Measurements from ENCODE around the gene SEC31B.
A peak's percentile ranks its signal among the peaks of the same experiment; 100 is the strongest.

SEC31B gene

GRCh38 chr10:100509241-100509840 is 10.3 kb downstream of the SEC31B start:
- TF ChIP-seq, protein P1, sequence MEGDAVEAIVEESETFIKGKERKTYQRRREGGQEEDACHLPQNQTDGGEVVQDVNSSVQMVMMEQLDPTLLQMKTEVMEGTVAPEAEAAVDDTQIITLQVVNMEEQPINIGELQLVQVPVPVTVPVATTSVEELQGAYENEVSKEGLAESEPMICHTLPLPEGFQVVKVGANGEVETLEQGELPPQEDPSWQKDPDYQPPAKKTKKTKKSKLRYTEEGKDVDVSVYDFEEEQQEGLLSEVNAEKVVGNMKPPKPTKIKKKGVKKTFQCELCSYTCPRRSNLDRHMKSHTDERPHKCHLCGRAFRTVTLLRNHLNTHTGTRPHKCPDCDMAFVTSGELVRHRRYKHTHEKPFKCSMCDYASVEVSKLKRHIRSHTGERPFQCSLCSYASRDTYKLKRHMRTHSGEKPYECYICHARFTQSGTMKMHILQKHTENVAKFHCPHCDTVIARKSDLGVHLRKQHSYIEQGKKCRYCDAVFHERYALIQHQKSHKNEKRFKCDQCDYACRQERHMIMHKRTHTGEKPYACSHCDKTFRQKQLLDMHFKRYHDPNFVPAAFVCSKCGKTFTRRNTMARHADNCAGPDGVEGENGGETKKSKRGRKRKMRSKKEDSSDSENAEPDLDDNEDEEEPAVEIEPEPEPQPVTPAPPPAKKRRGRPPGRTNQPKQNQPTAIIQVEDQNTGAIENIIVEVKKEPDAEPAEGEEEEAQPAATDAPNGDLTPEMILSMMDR (IDR thresholded peaks at IDR 0.05; ENCODE audit: low read depth, low read length, missing control alignments): no peak
- DNase-seq (ENCODE audit: extremely low read depth, low read depth): no peak
- H3K4me3 ChIP-seq (replicated peaks; ENCODE audit: low read depth, low read length): no peak overlapping the region

DNA sequence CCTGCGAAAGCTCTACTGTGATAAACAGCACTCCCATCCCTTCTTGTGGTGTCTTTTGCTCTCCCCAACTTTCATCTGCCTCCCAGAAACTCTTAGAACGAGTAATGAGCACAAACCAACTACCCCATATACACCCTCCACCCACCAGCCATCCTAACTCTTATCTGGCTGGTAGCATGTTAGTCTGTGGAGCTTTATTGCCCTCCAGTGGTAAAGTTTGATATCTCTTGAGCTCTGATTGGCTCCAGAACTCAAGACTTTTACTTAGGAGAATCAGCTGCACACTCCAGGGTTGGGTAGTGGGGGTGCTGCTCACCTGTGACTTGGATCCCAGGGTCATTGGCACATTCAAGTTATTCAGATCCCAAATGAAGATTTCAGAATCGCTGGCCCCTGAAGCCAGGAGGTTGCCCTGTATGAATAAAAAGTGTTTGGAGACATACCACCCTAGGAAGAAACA is 10.9 kb downstream of the SEC31B start:
- H3K4me3 ChIP-seq (replicated peaks; ENCODE audit: low read depth, low read length): no peak overlapping the region
- DNase-seq (ENCODE audit: extremely low read depth, low read depth): peak; percentile 57
- TF ChIP-seq, protein P1 (IDR thresholded peaks at IDR 0.05; ENCODE audit: low read depth, low read length, missing control alignments): peak; percentile 72

- H3K4me3 ChIP-seq (replicated peaks; ENCODE audit: low read depth, low read length): no peak overlapping the region
- TF ChIP-seq, protein P1 (IDR thresholded peaks at IDR 0.05; ENCODE audit: low read depth, low read length, missing control alignments): no peak
- no peak for DNase-seq (ENCODE audit: extremely low read depth, low read depth)
Observed at GRCh38 chr10:100508266-100508665, 11.4 kb downstream of the SEC31B start.

GRCh38 chr10:100507357-100507732 is 12.3 kb downstream of the SEC31B start:
- TF ChIP-seq, protein P1 (IDR thresholded peaks at IDR 0.05; ENCODE audit: low read depth, low read length, missing control alignments): no peak
- no peak overlapping the region for H3K4me3 ChIP-seq (replicated peaks; ENCODE audit: low read depth, low read length)
- no peak for DNase-seq (ENCODE audit: extremely low read depth, low read depth)

DNA sequence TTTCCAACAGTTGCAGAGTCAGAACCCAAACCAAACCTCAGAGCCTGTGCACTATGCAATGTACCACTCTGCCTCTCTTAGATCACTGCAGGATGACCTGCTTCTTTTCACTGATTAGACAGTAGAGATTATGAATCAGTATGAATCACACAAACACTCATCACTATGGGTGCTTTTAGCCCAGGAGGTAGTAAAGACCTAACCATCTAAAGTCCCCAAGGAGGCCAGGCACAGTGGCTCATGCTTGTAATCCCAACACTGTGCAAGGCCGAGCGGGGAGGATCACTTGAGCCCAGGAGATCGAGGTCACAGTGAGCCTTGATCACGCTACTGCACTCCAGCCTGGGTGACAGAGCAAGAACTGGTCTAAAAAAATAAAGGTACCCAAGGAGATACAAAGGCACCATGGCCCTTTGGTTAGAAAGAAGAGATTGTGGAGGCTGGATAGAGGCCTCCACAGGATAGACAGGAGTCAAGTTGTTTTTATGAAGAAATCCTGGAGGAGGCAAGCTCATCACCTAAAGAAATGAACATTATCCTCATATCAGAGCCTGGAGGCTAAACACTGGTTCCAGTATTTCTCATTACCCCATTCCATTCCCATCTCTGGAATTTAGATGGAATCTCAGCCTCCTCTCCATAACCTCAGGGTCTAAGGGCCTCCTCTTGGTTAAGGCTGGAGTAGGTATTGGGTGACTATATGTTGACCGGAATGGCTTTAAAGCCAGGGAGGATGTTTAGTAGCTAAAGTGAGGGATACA is 12.9 kb downstream of the SEC31B start:
- no peak for DNase-seq (ENCODE audit: extremely low read depth, low read depth)

DNA sequence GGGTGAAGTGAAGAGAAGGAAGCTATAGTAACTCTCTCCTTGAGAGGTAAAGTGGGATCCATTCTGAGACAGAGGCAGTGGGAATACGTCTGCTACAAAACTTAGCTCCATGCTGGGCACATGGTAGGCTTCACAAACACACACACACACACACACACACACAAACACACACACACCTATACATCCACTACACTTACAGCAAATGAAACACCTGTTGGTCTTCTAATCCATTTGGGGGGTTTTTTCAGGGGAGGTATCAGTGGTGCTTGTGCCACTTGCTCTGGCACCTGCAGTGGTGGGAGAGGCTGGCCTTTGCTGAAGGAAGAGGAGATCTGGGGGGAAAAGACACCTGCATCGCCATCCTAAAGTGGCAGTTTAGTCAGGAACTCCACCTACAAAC is 14.5 kb downstream of the SEC31B start:
- TF ChIP-seq, protein P1 (IDR thresholded peaks at IDR 0.05; ENCODE audit: low read depth, low read length, missing control alignments): no peak
- DNase-seq (ENCODE audit: extremely low read depth, low read depth): no peak
- no peak overlapping the region for H3K4me3 ChIP-seq (replicated peaks; ENCODE audit: low read depth, low read length)

More for the DNA sequence above, 12.9 kb downstream of the SEC31B start:
- TF ChIP-seq, protein P1 (IDR thresholded peaks at IDR 0.05; ENCODE audit: low read depth, low read length, missing control alignments): no peak
- H3K4me3 ChIP-seq (replicated peaks; ENCODE audit: low read depth, low read length): no peak overlapping the region

Data from HFF-Myc (cell line).